ENCODE results near the gene CDH5.
"Not testable (repeated sequence)": the region's sequence is repeated elsewhere in the genome, so short reads cannot be mapped to it uniquely, and the experiment has no call there.

The CDH5 gene

GRCh38 chr16:66447491-66447890, 81.0 kb downstream of the CDH5 start:
- in situ Hi-C loops (cut with MboI; ENCODE audit: low pct_unique_long_range_greater_than_20kb, low sequenced_read_pairs, unreplicated experiment): no loop called here
- DNase-seq (ENCODE audit: low spot score): no peak
- no peak for TF ChIP-seq CTCF (IDR thresholded peaks at IDR 0.05; ENCODE audit: extremely low read depth, insufficient read depth, missing control alignments)

- in situ Hi-C loops (cut with MboI; ENCODE audit: low pct_unique_long_range_greater_than_20kb, low sequenced_read_pairs, unreplicated experiment): no loop called here
- DNase-seq (ENCODE audit: low spot score): no peak
- no peak for TF ChIP-seq CTCF (IDR thresholded peaks at IDR 0.05; ENCODE audit: extremely low read depth, insufficient read depth, missing control alignments)
These were observed 85.1 kb downstream of the CDH5 start for GRCh38 chr16:66451548-66451947.

GRCh38 chr16:66453230-66453629, 86.7 kb downstream of the CDH5 start:
- DNase-seq (ENCODE audit: low spot score); in situ Hi-C loops (cut with MboI; ENCODE audit: low pct_unique_long_range_greater_than_20kb, low sequenced_read_pairs, unreplicated experiment): not testable (repeated sequence)
